ENCODE data around the gene SPECC1.

Gene SPECC1

GRCh38 chr17:20051624-20052023 is 42.5 kb downstream of the SPECC1 start:
- H3K79me2 ChIP-seq (ENCODE audit: insufficient read depth, low read length): no peaks in the 10 kb centered on the region
- TF ChIP-seq EZH2 (IDR thresholded peaks at IDR 0.05; ENCODE audit: borderline replicate concordance, low read length) (no peak), CTCF (IDR thresholded peaks at IDR 0.05; ENCODE audit: low read length) (no peak)
- no peaks in the 10 kb centered on the region for H3K4me1 ChIP-seq (ENCODE audit: insufficient read depth, low read length, severe bottlenecking)
- no peak overlapping the region for H3K4me3 ChIP-seq (ENCODE audit: low read depth, low read length, poor library complexity, severe bottlenecking)
- no peak overlapping the region for H3K4me2 ChIP-seq (ENCODE audit: low read length)
- H3K9me3 ChIP-seq (ENCODE audit: low read length): no peaks in the 10 kb centered on the region
- H4K20me1 ChIP-seq (ENCODE audit: insufficient read depth, low read length): no peaks in the 10 kb centered on the region
- no peaks in the 10 kb centered on the region for H3K9me2 ChIP-seq (ENCODE audit: low read depth, low read length)
- no peaks in the 10 kb centered on the region for H3K36me3 ChIP-seq (ENCODE audit: insufficient read depth, low read length)
- no peak overlapping the region for H3K9ac ChIP-seq (ENCODE audit: low read length)
- no peaks in the 10 kb centered on the region for H3K27me3 ChIP-seq (ENCODE audit: insufficient read depth, low read length)
- H3F3A ChIP-seq (ENCODE audit: insufficient read depth, low read length): no peaks in the 10 kb centered on the region
- H2AFZ ChIP-seq (ENCODE audit: low read length): no peak overlapping the region
- no peak overlapping the region for H3K27ac ChIP-seq (ENCODE audit: low read depth, low read length, poor library complexity, severe bottlenecking)

DNA sequence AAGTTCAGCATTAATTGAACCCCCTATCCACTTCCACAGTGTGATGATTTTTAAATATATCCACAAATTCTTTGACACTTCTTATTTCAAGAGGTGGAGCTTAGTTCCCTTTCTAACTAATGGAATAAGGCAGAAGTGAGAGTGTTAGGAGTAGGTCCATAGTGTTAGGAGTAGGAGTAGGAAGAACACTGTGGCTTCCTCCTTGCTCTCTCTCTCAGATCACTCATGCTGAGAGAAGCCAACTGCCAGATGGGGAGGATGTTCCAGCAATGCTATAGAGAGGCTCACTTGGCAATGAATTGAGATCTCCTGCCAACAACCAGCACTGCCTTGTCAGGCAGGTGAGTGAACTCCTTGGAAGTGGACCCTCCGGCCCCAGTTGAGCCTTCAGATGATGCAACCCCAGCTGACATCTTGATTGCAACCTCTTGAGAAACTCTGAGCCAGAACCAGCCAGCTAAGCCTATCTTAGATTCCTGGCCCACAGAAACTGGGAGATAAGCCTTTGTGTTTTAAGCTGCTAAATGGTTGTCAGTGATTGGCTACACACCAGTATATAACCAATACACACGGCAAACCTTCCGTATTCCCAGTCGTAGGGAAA is 44.3 kb downstream of the SPECC1 start:
- Histone ChIP-seq H3K9ac (ENCODE audit: low read length) (no peak overlapping the region), H3K9me2 (ENCODE audit: low read depth, low read length) (no peaks in the 10 kb centered on the region), H4K20me1 (ENCODE audit: insufficient read depth, low read length) (no peaks in the 10 kb centered on the region), H3K27me3 (ENCODE audit: insufficient read depth, low read length) (no peaks in the 10 kb centered on the region), H2AFZ (ENCODE audit: low read length) (no peak overlapping the region), H3K9me3 (ENCODE audit: low read length) (no peaks in the 10 kb centered on the region), H3K27ac (ENCODE audit: low read depth, low read length, poor library complexity, severe bottlenecking) (no peak overlapping the region), H3K4me3 (ENCODE audit: low read depth, low read length, poor library complexity, severe bottlenecking) (no peak overlapping the region), H3K36me3 (ENCODE audit: insufficient read depth, low read length) (no peaks in the 10 kb centered on the region), H3K79me2 (ENCODE audit: insufficient read depth, low read length) (no peaks in the 10 kb centered on the region), H3K4me1 (ENCODE audit: insufficient read depth, low read length, severe bottlenecking) (no peaks in the 10 kb centered on the region), H3K4me2 (ENCODE audit: low read length) (no peak overlapping the region), H3F3A (ENCODE audit: insufficient read depth, low read length) (no peaks in the 10 kb centered on the region)
- TF ChIP-seq CTCF (IDR thresholded peaks at IDR 0.05; ENCODE audit: low read length): no peak
- no peak for TF ChIP-seq EZH2 (IDR thresholded peaks at IDR 0.05; ENCODE audit: borderline replicate concordance, low read length)

DNA sequence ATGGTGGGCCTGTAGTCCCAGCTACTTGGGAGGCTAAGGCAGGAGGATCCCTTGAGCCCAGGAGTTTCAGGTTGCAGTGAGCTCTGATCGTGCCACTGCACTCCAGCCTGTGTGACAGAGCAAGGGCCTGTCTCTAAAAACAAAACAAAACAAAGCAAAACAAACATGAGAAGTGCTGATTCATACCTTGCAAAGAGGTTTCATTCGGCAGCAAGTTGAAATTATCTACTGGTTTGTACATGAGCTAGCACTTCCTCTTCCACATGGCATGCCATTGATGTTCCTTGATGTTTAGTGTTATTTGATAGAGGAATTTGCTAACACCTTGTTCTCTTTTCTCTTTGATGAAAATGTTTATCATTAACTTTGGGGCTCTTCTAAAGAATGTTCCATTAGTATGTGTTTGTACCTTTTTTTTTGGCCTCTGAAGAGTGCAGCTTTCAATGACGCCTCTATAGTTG is 50.6 kb downstream of the SPECC1 start:
- Histone ChIP-seq H3K9ac (ENCODE audit: low read length) (no peak overlapping the region), H3K4me2 (ENCODE audit: low read length) (no peak overlapping the region), H3K9me2 (ENCODE audit: low read depth, low read length) (no peaks in the 10 kb centered on the region), H3K4me1 (ENCODE audit: insufficient read depth, low read length, severe bottlenecking) (no peaks in the 10 kb centered on the region), H2AFZ (ENCODE audit: low read length) (no peak overlapping the region), H3F3A (ENCODE audit: insufficient read depth, low read length) (no peaks in the 10 kb centered on the region), H3K27me3 (ENCODE audit: insufficient read depth, low read length) (no peaks in the 10 kb centered on the region), H3K4me3 (ENCODE audit: low read depth, low read length, poor library complexity, severe bottlenecking) (no peak overlapping the region), H3K79me2 (ENCODE audit: insufficient read depth, low read length) (no peaks in the 10 kb centered on the region), H3K27ac (ENCODE audit: low read depth, low read length, poor library complexity, severe bottlenecking) (no peak overlapping the region), H3K9me3 (ENCODE audit: low read length) (no peaks in the 10 kb centered on the region), H3K36me3 (ENCODE audit: insufficient read depth, low read length) (no peaks in the 10 kb centered on the region), H4K20me1 (ENCODE audit: insufficient read depth, low read length) (no peaks in the 10 kb centered on the region)
- TF ChIP-seq EZH2 (IDR thresholded peaks at IDR 0.05; ENCODE audit: borderline replicate concordance, low read length): no peak
- no peak for TF ChIP-seq CTCF (IDR thresholded peaks at IDR 0.05; ENCODE audit: low read length)

Measured in OCI-LY1 (cell line).